COLO829 (cell line): Measurements from ENCODE around the gene GALNT14.
"Not testable (repeated sequence)": the region's sequence is repeated elsewhere in the genome, so short reads cannot be mapped to it uniquely, and the experiment has no call there.

Experiments used
- DNase-seq: peaks from one replicate; pipeline ENCODE4 v3.0.0; 2012; ENCODE audit warnings: low spot score

GALNT14 gene, protein sequence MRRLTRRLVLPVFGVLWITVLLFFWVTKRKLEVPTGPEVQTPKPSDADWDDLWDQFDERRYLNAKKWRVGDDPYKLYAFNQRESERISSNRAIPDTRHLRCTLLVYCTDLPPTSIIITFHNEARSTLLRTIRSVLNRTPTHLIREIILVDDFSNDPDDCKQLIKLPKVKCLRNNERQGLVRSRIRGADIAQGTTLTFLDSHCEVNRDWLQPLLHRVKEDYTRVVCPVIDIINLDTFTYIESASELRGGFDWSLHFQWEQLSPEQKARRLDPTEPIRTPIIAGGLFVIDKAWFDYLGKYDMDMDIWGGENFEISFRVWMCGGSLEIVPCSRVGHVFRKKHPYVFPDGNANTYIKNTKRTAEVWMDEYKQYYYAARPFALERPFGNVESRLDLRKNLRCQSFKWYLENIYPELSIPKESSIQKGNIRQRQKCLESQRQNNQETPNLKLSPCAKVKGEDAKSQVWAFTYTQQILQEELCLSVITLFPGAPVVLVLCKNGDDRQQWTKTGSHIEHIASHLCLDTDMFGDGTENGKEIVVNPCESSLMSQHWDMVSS

DNA sequence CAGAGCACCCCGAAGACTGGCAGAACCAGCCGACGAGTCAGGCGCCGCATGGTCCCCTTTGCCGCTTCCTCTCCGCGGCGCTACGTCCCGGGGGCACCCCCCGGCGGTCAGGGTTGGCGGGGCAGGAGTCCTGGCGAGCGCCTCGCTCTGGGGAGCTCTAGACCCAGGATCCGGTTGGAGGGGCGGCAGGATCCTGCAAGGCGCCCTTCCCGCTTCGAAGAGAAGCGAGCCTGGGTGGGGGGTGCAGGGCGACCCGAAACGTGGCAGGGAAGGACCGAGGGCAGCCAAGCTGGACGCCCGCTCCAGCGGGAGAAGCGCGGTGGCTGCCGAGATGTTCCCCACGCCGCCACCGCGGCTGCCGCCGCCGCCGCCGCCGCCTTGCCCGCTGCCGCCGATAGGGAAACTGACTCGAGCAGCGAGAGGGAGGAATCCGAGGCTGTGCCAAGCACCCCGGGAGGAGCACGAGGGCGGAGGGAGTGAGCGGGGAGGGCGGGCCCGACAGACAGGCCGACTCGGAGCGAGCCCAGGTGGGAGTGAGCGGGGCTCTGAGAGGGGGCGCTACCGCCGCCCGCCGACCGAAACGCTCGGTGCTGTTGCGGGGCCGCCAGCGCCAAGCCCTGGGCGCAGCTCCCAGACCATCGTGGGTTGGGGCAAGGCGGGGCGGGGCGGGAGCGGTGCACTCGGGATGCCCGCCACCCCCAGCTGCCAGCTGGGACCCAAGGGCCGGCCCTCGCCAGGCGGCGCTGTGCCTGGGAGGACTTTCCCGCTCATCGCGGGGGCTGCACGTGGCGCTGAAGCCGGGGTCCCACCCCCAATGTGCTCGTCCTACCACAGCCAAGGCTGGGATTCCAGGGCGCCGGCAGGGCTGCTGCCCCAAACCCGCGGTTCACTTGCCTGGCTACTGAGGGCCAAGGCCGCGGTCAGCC lies at the start of gene GALNT14:
TSS of gene GALNT14 (minus strand) at position 404 of the 926 bp plus-strand sequence. CDS start at position 50, 354 bp downstream.
- DNase-seq, result no peak

GRCh38 chr2:31187166-31187565 lies 48.9 kb upstream of the GALNT14 start:
- DNase-seq, result no peak

DNA sequence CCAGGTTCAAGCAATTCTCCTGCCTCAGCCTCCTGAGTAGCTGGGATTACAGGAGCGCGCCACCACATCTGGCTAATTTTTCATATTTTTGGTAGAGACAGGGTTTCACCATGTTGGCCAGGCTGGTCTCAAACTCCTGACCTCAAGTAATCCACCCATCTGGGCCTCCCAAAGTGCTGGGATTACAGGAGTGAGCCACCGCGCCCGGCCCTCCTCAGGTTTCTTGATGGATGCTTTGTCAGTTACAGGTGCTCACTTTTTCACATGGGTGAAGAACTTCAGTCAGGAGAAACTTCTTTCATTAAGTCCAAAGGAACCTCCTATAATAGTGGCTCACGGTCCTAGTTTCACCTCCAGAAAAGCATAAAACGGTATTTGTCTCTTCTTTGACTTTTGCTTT lies 45.7 kb upstream of the GALNT14 start:
- not testable (repeated sequence) for DNase-seq

DNA sequence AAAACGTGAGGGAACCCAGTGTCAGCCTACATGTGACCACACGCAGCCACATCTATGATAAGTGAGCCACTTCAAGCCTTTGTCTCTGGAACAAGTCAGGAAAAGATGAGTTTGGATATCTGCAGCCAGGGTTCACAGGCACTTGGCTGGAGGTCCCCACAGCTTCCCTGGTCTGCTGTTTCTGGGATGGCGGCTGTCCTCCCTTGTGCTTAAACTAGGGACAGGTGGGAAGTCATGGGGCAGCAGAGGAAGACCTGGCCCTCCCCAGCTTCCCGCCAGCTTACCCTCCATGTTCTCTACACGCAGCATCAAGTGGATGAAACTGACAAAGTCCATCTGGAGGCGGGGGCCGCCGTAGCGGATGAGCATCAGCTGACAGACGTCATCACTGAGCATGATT lies 38.5 kb upstream of the GALNT14 start:
- DNase-seq, result no peak

DNA sequence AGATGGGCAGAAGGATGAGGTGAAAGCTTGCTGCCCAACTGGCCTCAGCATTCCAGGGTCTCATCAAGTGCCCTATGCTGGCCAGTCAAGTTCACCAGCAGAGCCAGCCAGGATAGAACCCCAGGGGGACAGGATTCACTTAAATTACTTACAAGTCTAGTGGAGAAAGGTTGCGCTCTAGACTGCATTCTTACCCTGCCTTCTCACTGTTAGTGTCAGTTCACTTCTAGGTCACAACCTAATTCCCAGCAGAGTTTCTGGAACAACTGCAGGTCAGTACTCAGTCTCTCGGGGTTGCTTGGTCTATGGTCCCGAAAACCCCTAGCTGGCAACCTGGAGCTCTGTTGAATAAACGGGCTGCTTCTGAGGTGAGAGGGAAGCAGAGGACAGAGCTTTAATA lies 32.9 kb upstream of the GALNT14 start:
- DNase-seq, result no peak

GRCh38 chr2:31170071-31170698 lies 31.9 kb upstream of the GALNT14 start:
- peak; percentile 79 for DNase-seq

GRCh38 chr2:31168291-31168690 lies 30.1 kb upstream of the GALNT14 start:
- no peak for DNase-seq

DNA sequence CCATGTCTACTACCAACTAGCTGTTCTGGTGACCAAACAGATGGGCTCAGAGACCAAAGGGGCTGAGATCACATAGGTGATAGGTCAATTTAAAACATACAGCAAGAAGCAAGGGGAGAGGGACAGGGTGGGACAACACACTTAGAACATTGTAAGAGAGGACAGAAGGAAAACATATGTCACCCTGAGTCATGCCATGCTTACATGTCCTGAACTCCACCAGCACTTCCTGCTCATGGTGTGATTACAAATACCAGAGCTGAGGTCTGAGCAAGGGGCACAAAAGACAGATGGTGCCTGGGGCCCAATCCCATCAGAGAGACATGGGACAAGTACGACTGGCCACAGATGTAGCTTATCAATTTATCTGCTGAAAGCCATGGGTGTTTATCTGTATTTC lies 28.7 kb upstream of the GALNT14 start:
- no peak for DNase-seq

- no peak for DNase-seq
Observed at GRCh38 chr2:31163011-31163539, 24.8 kb upstream of the GALNT14 start.

DNA sequence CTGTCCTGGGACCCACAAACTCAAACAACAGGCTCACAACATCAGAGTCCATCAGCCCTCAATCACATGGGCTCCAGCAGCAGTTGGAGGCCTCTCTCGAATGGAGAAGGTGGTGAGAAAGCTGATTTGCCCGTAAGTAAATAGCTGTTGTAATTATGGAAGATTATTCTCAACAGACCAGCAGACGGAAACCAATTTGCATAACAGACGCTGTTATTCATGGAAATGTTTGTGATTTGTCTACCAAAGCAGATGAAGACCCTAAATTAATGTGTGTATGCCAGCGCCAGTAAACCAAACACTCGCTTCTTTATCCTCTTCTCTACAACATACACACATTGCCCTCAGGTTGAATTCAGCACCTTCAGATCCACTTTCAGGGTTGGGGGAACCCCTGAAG lies 23.4 kb upstream of the GALNT14 start:
- DNase-seq, result no peak

DNA sequence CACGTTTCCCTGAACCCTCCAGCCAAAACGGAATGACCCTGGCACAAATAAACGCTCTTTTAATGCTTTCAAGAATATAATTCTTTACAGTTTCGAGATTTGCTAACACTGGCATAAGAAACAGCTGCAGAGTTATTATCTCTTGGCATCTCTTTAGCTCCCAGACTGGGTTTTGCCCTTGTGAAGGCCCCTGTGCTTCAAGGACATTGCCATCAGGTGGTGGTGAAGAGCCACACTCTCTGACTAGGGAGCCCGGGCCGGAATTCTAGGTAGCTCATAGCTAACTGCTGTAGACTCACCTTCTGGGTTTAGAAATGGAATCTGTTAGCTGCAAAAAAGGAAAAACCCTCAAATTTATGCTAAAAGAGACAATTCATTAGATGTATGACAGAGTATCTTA lies 13.3 kb upstream of the GALNT14 start:
- no peak for DNase-seq

DNA sequence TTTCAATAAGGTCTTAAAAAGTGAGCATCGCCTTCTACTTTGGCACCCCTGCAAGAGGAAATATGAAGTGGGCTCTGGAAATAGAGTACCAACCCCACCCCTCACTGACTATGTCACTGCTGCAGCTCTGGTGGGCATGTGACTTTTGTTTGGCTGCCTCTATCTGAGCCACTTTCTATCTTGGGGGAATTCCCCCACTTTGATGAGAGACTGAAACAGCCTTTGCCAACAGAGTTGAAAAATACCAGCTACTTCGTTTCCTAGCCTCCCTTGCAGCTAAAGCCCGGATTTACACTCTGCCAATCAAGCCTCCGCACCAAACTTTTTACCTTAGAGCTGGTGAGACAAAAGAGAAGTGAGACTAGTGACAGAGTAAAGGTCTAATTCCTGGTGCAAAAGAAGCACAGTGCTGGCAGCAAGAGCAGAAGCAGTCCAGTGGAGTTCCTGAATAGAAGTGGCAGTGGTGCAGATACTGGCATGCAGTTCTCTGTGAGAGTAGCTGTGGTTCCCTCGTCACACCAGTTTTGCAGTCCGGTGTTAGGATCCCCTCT lies 12.0 kb upstream of the GALNT14 start:
- DNase-seq, result no peak

- DNase-seq, result no peak
Observed at GRCh38 chr2:31148514-31148913, 10.3 kb upstream of the GALNT14 start.

DNA sequence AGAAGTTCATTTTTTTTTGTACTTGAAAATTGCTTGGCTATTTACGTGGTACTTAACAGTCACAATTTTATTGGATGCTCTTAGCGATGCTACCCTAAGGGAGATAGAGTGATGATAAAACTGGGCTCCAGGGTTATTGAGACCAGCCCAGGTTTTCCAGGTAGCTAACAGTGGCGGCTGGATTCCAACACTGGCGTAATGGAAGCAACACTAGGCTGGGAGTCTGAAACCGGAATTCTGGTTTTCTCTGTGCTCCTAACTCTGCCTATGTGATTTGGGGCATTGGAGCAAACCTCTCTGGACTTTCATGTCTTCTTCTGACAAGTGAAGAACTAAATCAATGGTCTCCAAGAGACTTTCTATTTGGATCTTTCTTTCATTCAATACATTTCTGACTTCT lies 9.4 kb upstream of the GALNT14 start:
- no peak for DNase-seq

- no peak for DNase-seq
Observed at GRCh38 chr2:31142110-31142509, 3.9 kb upstream of the GALNT14 start.

DNA sequence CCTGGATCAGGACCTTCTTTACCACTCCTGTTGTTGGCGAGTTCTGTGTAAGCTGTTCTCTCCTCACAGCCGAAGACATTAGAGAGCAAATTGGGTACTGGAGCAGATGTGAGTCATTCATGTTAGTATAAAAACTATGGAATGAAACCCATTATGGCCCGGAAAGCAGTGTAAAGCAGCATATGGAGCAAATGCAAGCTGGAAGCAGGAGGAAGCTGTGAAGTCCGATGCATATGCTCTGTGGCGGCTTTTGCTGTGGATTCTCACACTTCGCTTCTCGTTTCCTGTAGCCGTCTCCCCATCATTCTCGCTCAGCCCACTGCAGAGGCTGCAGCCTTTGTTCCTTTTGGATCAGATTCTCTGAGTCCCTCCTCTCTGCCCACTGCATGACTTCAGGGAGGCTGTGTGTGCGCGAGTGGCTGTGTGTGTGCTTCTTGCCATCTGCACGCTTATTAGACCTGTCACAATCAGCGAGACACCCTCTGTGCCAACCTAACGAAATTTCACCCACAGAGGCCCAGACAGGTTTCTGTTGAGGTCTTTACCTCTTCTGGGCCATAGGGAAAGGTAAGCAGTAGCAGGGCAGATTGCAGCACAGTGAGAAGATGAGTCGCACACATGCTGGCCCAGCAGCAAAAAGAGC lies 3.3 kb upstream of the GALNT14 start:
- no peak for DNase-seq

DNA sequence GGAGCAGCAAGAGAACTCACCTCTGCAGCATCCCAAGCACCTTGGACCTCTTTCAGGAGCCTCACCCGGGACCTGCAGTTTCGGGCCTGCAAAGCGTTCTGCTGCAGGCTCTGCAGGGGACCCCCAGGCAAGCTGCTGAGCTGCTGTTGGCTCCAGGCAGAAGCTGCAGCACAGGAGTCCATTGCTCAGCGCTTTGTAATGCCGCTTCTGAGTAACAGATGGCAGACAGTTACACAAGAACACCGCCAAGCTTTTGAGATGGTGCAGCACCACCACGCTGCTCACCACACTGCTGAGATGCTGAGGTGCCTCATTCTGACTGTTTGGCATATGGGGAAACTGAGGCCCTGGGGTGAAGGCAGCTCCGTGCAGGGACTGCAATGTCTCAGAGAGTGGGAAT lies 1.9 kb upstream of the GALNT14 start:
- DNase-seq, result no peak

DNA sequence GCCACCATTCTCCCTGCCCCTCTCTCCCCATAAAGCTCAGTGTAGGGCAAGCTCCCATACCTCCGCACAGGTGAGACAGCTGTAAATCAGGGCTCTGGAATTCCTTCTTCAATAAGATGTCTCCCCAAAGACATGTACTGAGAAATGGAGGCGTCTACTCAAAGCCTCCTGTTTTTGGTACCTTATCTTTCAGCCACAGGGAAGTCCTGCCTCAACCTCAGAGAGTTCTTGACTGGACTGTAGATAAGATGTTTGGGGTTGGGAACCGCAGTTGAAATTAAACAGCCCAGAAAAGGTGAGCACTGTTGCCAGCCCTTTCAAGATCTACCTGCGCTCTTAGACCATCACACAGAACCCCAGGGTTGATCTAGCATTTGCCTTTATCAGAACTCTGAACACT lies 1.4 kb upstream of the GALNT14 start:
- no peak for DNase-seq

DNA sequence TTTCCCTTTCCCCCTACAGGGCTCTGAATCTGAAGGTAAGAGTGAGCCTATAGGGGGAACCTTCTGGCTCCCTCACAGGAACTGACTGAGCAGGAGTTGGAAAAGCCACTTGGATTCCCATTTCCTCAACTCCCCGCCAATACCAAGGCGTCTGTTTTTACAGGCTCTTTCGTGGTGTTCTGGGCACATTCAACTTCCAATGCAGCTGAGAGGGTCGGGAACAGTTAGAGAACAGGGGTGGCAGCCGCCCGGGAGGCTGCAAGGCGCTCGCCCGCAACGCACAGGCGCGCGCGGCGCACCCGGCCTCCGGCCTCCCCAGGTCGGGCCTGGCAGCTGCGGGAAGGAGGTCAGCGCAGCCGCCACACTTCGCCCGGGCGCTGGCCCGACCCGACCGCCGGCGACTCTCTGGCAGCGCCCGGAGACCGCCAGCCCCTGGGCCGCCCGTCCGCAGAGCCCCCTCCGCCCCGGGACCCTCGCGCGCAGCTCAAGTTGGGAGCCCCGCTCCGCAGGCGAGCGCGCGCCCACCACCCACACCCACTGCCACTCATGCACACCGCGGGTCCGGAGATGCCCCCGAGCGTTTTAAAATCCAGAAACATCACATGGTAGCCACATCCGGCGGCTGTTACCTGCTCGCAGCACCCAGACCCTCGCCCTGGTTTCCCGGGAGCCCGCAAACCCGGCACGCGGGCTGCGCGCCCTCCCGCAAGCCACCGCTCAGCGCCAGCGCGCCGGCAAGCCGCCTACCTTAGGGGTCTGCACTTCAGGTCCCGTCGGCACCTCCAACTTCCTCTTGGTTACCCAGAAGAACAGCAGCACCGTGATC lies 816 bp downstream of the GALNT14 start:
- no peak for DNase-seq

DNA sequence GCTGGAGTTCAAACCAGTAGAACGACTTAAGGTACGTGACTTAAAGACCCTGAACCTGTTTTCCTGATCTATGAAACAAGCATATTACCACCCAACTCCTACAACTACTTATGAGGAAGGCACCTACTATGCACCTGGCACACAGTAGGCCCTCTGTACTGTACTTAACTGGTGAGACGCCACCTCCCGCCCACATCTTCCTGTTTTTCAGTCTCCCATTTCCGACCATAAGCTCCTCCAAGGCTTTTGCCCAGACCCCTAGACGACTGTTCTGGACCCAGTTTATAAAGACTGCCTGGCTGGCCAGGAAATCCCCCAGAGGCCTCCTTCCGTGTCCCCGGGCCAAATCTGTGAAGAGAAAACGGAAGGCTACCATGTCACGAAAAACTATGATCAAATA lies 1.5 kb downstream of the GALNT14 start:
- no peak for DNase-seq
